ENCODE results near the gene EXOC4. TPM values are rescaled to one million over a fixed set of nuclear protein-coding genes. Genes with fewer than 3 reads are reported as not detected.

The EXOC4 gene
- total RNA-seq, 1 experiment from 2014 or later, result 75.8 TPM

DNA sequence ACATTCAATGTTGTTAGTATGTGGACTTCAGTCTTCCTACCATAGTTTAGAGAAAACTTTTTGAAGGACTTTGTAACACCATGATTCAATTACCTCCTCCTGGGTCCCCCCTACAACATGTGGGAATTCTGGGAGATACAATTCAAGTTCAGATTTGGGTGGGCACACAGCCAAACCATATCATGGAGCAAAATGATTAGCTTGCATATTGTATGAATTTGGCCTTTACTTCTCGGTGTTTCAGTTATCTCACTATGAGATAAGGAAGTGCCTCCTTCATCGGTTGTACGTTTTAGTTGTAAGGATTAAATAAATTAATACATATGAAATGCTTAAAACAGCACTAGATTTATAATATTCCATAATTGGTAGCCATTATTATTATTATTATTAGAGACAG is 428.7 kb downstream of the EXOC4 start:
- H3K27ac ChIP-seq (ENCODE audit: insufficient read length, low read depth, low read length), result no peak overlapping the region
- no peak overlapping the region for H3K9ac ChIP-seq (ENCODE audit: extremely low read depth, insufficient read length, low read length)
- H2AK5ac ChIP-seq (ENCODE audit: insufficient read length, low read length), result no peak overlapping the region
- H3K4me2 ChIP-seq (ENCODE audit: insufficient read depth, insufficient read length, low read length), result no peak overlapping the region
- no peak overlapping the region for H3K14ac ChIP-seq (ENCODE audit: insufficient read depth, low read length)
- no peaks in the 10 kb centered on the region for H3K4me1 ChIP-seq (ENCODE audit: insufficient read depth, low read length)
- Mint-ChIP-seq H3K27ac (peak overlapping the region in 1 of 3 experiments; percentile 94; a peak in 1 of 7 replicates), H3K27me3 (ENCODE audit: low read depth) (no peaks in the 10 kb centered on the region), H3K36me3 (ENCODE audit: insufficient read depth in 1 of 3, low read depth in 3 of 3) (peaks cover 0 to 2% (median 0%) of the 10 kb centered on the region in 3 experiments; a peak in 2 of 7 replicates), H3K9me3 (no peaks in the 10 kb centered on the region), H3K4me1 (peaks cover 20 to 30% of the 10 kb centered on the region in 2 experiments), H3K4me3 (no peak overlapping the region)
- H4K91ac ChIP-seq (ENCODE audit: insufficient read length, low read depth, low read length), result no peak overlapping the region
- no peak overlapping the region for H3K56ac ChIP-seq (ENCODE audit: insufficient read length, low read depth, low read length)
- H3K23me2 ChIP-seq (ENCODE audit: insufficient read length, low read depth, low read length, poor library complexity, severe bottlenecking), result no peaks in the 10 kb centered on the region
- H3K9me3 ChIP-seq (ENCODE audit: control insufficient read depth, low read depth, low read length), result no peaks in the 10 kb centered on the region
- no peak overlapping the region for H2BK15ac ChIP-seq (ENCODE audit: low read depth, low read length)
- no peak overlapping the region for H2BK5ac ChIP-seq (ENCODE audit: insufficient read length, low read length)
- no peak overlapping the region for H3T11ph ChIP-seq (ENCODE audit: low read length)
- no peak overlapping the region for H4K8ac ChIP-seq (replicated peaks; ENCODE audit: insufficient read length, low read depth, low read length)
- H3K23ac ChIP-seq (ENCODE audit: insufficient read length, low read depth, low read length), result no peak overlapping the region
- H2BK20ac ChIP-seq (ENCODE audit: low read depth, low read length, poor library complexity, severe bottlenecking), result no peak overlapping the region
- no peak overlapping the region for H2BK120ac ChIP-seq (ENCODE audit: low read depth, low read length, poor library complexity, severe bottlenecking)
- no peak overlapping the region for H3K4ac ChIP-seq (ENCODE audit: low read depth, low read length)
- no CpG with 5 or more reads among the region's 3 CpGs for WGBS (ENCODE audit: extremely low coverage, insufficient read length, low lambda C conversion rate)
- no peaks in the 10 kb centered on the region for H3K79me1 ChIP-seq (ENCODE audit: insufficient read depth, low read depth, low read length, poor library complexity, severe bottlenecking)
- H2BK12ac ChIP-seq (ENCODE audit: insufficient read length, low read depth, low read length), result no peak overlapping the region
- H4K20me1 ChIP-seq (ENCODE audit: control insufficient read depth, insufficient read depth, insufficient read length), result no peaks in the 10 kb centered on the region
- no peak overlapping the region for H2AFZ ChIP-seq (ENCODE audit: low read length)
- DNase-seq, result no peak
- no peak overlapping the region for H4K5ac ChIP-seq (ENCODE audit: insufficient read length, low read depth, low read length)
- no peaks in the 10 kb centered on the region for H3K27me3 ChIP-seq (ENCODE audit: insufficient read depth, low read length)
- H3K18ac ChIP-seq (ENCODE audit: insufficient read length, low read depth, low read length), result no peak overlapping the region
- H3K79me2 ChIP-seq (ENCODE audit: insufficient read depth, low read length), result no peaks in the 10 kb centered on the region
- TF ChIP-seq, protein P1, sequence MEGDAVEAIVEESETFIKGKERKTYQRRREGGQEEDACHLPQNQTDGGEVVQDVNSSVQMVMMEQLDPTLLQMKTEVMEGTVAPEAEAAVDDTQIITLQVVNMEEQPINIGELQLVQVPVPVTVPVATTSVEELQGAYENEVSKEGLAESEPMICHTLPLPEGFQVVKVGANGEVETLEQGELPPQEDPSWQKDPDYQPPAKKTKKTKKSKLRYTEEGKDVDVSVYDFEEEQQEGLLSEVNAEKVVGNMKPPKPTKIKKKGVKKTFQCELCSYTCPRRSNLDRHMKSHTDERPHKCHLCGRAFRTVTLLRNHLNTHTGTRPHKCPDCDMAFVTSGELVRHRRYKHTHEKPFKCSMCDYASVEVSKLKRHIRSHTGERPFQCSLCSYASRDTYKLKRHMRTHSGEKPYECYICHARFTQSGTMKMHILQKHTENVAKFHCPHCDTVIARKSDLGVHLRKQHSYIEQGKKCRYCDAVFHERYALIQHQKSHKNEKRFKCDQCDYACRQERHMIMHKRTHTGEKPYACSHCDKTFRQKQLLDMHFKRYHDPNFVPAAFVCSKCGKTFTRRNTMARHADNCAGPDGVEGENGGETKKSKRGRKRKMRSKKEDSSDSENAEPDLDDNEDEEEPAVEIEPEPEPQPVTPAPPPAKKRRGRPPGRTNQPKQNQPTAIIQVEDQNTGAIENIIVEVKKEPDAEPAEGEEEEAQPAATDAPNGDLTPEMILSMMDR (conservative IDR thresholded peaks at IDR 0.05), result no peak
